Gastroesophageal sphincter (tissue), 4 donors: Measurements from ENCODE around the gene OTOP3. TPM values are rescaled to one million over a fixed set of nuclear protein-coding genes. Genes with fewer than 3 reads are reported as not detected.

Experiments used
- ATAC-seq: fragments of 150-250 bp; one replicate; pipeline ENCODE4 v1.9.1; 2016; ENCODE audit warnings: mild to moderate bottlenecking, moderate library complexity
- H3K27ac ChIP-seq, 4 donors: fragments of 200-600 bp; sonication (generic) in 3 of 4; 1 replicate in 3 of 4; 2 replicates in 1 of 4; pipeline ENCODE4 v1.5.1; 2016 to 2019
- H3K27me3 ChIP-seq: fragments of 200-600 bp; sonication (generic); one replicate; pipeline ENCODE4 v1.5.1; 2019
- H3K36me3 ChIP-seq, 2 donors: fragments of 200-600 bp; sonication (generic); one replicate each; pipeline ENCODE4 v1.5.1; 2019; ENCODE audit warnings: control low read depth in 1 of 2
- H3K4me1 ChIP-seq, 3 donors: fragments of 200-600 bp; sonication (generic); 1 replicate in 2 of 3; 2 replicates in 1 of 3; pipeline ENCODE4 v1.5.1; 2016 to 2019; ENCODE audit warnings: control low read depth in 2 of 3
- H3K4me3 ChIP-seq, 2 donors: fragments of 200-600 bp; sonication (generic); one replicate each; pipeline ENCODE4 v1.5.1; 2019; ENCODE audit warnings: mild to moderate bottlenecking in 1 of 2, moderate library complexity in 1 of 2
- H3K9me3 ChIP-seq, 3 donors: fragments of 200-600 bp; sonication (generic); one replicate each; pipeline ENCODE4 v1.5.1; 2017 to 2019; ENCODE audit warnings: control low read depth in 2 of 3
- EP300 ChIP-seq: sonication (generic); formaldehyde crosslinking; IDR thresholded peaks from one replicate; pipeline ENCODE4 v1.6.1; 2017; ENCODE audit warnings: antibody characterized with exemption, mild to moderate bottlenecking
- POLR2A ChIP-seq, 2 donors: fragments of 450-650 bp; IDR thresholded peaks; one replicate each; pipeline ENCODE4 v1.6.1; 2017; ENCODE audit warnings: antibody characterized with exemption in 2 of 2, mild to moderate bottlenecking in 2 of 2, moderate library complexity in 1 of 2
- POLR2AphosphoS5 ChIP-seq: sonication (generic); formaldehyde crosslinking; IDR thresholded peaks from one replicate; pipeline ENCODE4 v1.6.1; 2017; ENCODE audit warnings: antibody characterized with exemption
- WGBS, 2 donors: methylation state at CpG; one replicate each; pipeline ENCODE4 v1.1.5; 2018; ENCODE audit warnings: low coverage in 1 of 2; 5-methylcytosine and 5-hydroxymethylcytosine counted together
- total RNA-seq, 4 donors: library from RNA; depleted of rRNA; stranded (reverse); fragments of >200 nt; gene quantifications; one replicate each; pipeline ENCODE4 v1.1.0, GENCODE V29; 2016
- TF ChIP-seq, protein P1 (sequence below), 4 experiments: fragments of 200-600 bp in 2 of 4; fragments of 450-650 bp in 2 of 4; sonication (generic) in 1 of 4; IDR thresholded peaks; one replicate each; pipeline ENCODE4 v1.5.1; 2017 to 2019; ENCODE audit warnings: antibody characterized with exemption in 4 of 4, mild to moderate bottlenecking in 2 of 4, moderate library complexity in 2 of 4

The OTOP3 gene
- total RNA-seq, 4 donors from 2014 or later, result 0.31 to 0.82 TPM; not detected in 2

GRCh38 chr17:74960570-74961342 is 25.1 kb downstream of the OTOP3 start:
- peaks cover 0 to 14% (median 0%) of the 10 kb centered on the region in 3 donors for H3K4me1 ChIP-seq
- peaks cover 8% of the 10 kb centered on the region for H3K27me3 ChIP-seq
- H3K27ac ChIP-seq, result no peak overlapping the region
- 31 to 56% methylated on average over 5 to 15 of the region's 19 CpGs for WGBS, 2 donors
- no peak for ATAC-seq
- no peak overlapping the region for H3K4me3 ChIP-seq
- H3K36me3 ChIP-seq, result peaks cover 0 to 3% of the 10 kb centered on the region in 2 donors
- no peaks in the 10 kb centered on the region for H3K9me3 ChIP-seq
- TF ChIP-seq, protein P1, sequence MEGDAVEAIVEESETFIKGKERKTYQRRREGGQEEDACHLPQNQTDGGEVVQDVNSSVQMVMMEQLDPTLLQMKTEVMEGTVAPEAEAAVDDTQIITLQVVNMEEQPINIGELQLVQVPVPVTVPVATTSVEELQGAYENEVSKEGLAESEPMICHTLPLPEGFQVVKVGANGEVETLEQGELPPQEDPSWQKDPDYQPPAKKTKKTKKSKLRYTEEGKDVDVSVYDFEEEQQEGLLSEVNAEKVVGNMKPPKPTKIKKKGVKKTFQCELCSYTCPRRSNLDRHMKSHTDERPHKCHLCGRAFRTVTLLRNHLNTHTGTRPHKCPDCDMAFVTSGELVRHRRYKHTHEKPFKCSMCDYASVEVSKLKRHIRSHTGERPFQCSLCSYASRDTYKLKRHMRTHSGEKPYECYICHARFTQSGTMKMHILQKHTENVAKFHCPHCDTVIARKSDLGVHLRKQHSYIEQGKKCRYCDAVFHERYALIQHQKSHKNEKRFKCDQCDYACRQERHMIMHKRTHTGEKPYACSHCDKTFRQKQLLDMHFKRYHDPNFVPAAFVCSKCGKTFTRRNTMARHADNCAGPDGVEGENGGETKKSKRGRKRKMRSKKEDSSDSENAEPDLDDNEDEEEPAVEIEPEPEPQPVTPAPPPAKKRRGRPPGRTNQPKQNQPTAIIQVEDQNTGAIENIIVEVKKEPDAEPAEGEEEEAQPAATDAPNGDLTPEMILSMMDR (IDR thresholded peaks at IDR 0.05), result peak in 1 of 4 experiments; percentile 9
- TF ChIP-seq POLR2AphosphoS5, result no peak
- no peak for TF ChIP-seq EP300
- TF ChIP-seq POLR2A (IDR thresholded peaks at IDR 0.05), result no peak

- ATAC-seq, result peak; percentile 87
- WGBS, 2 donors, result 0% methylated on average over 4 of the region's 23 CpGs; no CpG with 5 or more reads in 1 of the 2 donors
- H3K4me1 ChIP-seq, result peaks cover 0 to 14% (median 0%) of the 10 kb centered on the region in 3 donors
- H3K9me3 ChIP-seq, result no peaks in the 10 kb centered on the region
- no peak overlapping the region for H3K4me3 ChIP-seq
- peaks cover 8% of the 10 kb centered on the region for H3K27me3 ChIP-seq
- TF ChIP-seq POLR2A (IDR thresholded peaks at IDR 0.05) (no peak), POLR2AphosphoS5 (peak; percentile 27), EP300 (no peak)
- TF ChIP-seq, protein P1 (IDR thresholded peaks at IDR 0.05), result peak in 3 of 4 experiments; percentile 80 to 92 (median 84)
- no peaks in the 10 kb centered on the region for H3K36me3 ChIP-seq
- H3K27ac ChIP-seq, result no peak overlapping the region
Measured at GRCh38 chr17:74961657-74962350, 26.1 kb downstream of the OTOP3 start.

- Histone ChIP-seq H3K27ac (no peak overlapping the region), H3K36me3 (no peaks in the 10 kb centered on the region), H3K4me3 (no peak overlapping the region), H3K9me3 (no peaks in the 10 kb centered on the region), H3K4me1 (peaks cover 0 to 14% (median 0%) of the 10 kb centered on the region in 3 donors), H3K27me3 (peaks cover 8% of the 10 kb centered on the region)
- 100% methylated on average over 3 of the region's 18 CpGs; no CpG with 5 or more reads in 1 of the 2 donors for WGBS, 2 donors
- ATAC-seq, result no peak
- no peak for TF ChIP-seq POLR2AphosphoS5
Measured at GRCh38 chr17:74962622-74963394, 27.1 kb downstream of the OTOP3 start.

- TF ChIP-seq, protein P1 (IDR thresholded peaks at IDR 0.05), result no peak
- no peak for TF ChIP-seq POLR2A (IDR thresholded peaks at IDR 0.05)
- no peak for TF ChIP-seq POLR2AphosphoS5
- TF ChIP-seq EP300, result no peak
- ATAC-seq, result no peak
- no peaks in the 10 kb centered on the region for H3K9me3 ChIP-seq
- no peak overlapping the region for H3K27ac ChIP-seq
- no CpG with 5 or more reads among the region's 12 CpGs for WGBS, 2 donors
- no peaks in the 10 kb centered on the region for H3K36me3 ChIP-seq
- peaks cover under 1% of the 10 kb centered on the region for H3K27me3 ChIP-seq
- H3K4me1 ChIP-seq, result peaks cover 0 to 8% (median 0%) of the 10 kb centered on the region in 3 donors
- H3K4me3 ChIP-seq, result no peak overlapping the region
Measured at GRCh38 chr17:74963656-74964055, 28.0 kb downstream of the OTOP3 start.

GRCh38 chr17:74964246-74964761 is 28.6 kb downstream of the OTOP3 start:
- no CpG with 5 or more reads among the region's 12 CpGs for WGBS, 2 donors
- TF ChIP-seq POLR2A (IDR thresholded peaks at IDR 0.05) (no peak), POLR2AphosphoS5 (no peak)
- TF ChIP-seq, protein P1 (IDR thresholded peaks at IDR 0.05), result no peak
- no peak for ATAC-seq
- Histone ChIP-seq H3K27me3 (no peaks in the 10 kb centered on the region), H3K4me3 (no peak overlapping the region), H3K9me3 (no peaks in the 10 kb centered on the region), H3K36me3 (no peaks in the 10 kb centered on the region), H3K4me1 (peaks cover 0 to 8% (median 0%) of the 10 kb centered on the region in 3 donors), H3K27ac (no peak overlapping the region)
